Measurements from ENCODE around the gene SND1.

SND1 gene

GRCh38 chr7:127927348-127927696, 275.3 kb downstream of the SND1 start:
- TF ChIP-seq TCF12 (IDR thresholded peaks at IDR 0.05; ENCODE audit: low read depth) (no peak), NFIC (IDR thresholded peaks at IDR 0.05) (no peak), EP300 (IDR thresholded peaks at IDR 0.05; ENCODE audit: borderline replicate concordance) (no peak), ZBTB7A (IDR thresholded peaks at IDR 0.05; ENCODE audit: low read depth) (no peak), TAF1 (IDR thresholded peaks at IDR 0.05; ENCODE audit: low read depth) (no peak), CEBPB (IDR thresholded peaks at IDR 0.05) (no peak), TEAD4 (IDR thresholded peaks at IDR 0.05) (no peak), REST (IDR thresholded peaks at IDR 0.05; ENCODE audit: low read depth) (no peak), RAD21 (IDR thresholded peaks at IDR 0.05; ENCODE audit: low read depth) (no peak), MAX (IDR thresholded peaks at IDR 0.05) (no peak), CREB1 (IDR thresholded peaks at IDR 0.05; ENCODE audit: low read depth) (no peak)

GRCh38 chr7:127928222-127928621, 276.2 kb downstream of the SND1 start:
- no peak for TF ChIP-seq TEAD4 (IDR thresholded peaks at IDR 0.05)
- TF ChIP-seq EP300 (IDR thresholded peaks at IDR 0.05; ENCODE audit: borderline replicate concordance): no peak
- no peak for TF ChIP-seq TAF1 (IDR thresholded peaks at IDR 0.05; ENCODE audit: low read depth)
- no peak for TF ChIP-seq YY1 (IDR thresholded peaks at IDR 0.05; ENCODE audit: low read depth)
- TF ChIP-seq FOXM1 (IDR thresholded peaks at IDR 0.05; ENCODE audit: borderline replicate concordance, low read depth): no peak
- no peak for TF ChIP-seq USF1 (IDR thresholded peaks at IDR 0.05)
- TF ChIP-seq RAD21 (IDR thresholded peaks at IDR 0.05; ENCODE audit: low read depth): no peak
- no peak for TF ChIP-seq ZBTB7A (IDR thresholded peaks at IDR 0.05; ENCODE audit: low read depth)
- TF ChIP-seq CREB1 (IDR thresholded peaks at IDR 0.05; ENCODE audit: low read depth): no peak
- no peak for TF ChIP-seq MAX (IDR thresholded peaks at IDR 0.05)
- no peak for TF ChIP-seq REST (IDR thresholded peaks at IDR 0.05; ENCODE audit: low read depth)
- no peak for TF ChIP-seq EGR1 (IDR thresholded peaks at IDR 0.05)
- TF ChIP-seq NFIC (IDR thresholded peaks at IDR 0.05): no peak
- no peak for TF ChIP-seq TCF12 (IDR thresholded peaks at IDR 0.05; ENCODE audit: low read depth)

- no peak for TF ChIP-seq YY1 (IDR thresholded peaks at IDR 0.05; ENCODE audit: low read depth)
- TF ChIP-seq FOXM1 (IDR thresholded peaks at IDR 0.05; ENCODE audit: borderline replicate concordance, low read depth): no peak
- TF ChIP-seq ZBTB7A (IDR thresholded peaks at IDR 0.05; ENCODE audit: low read depth): no peak
- TF ChIP-seq CEBPB (IDR thresholded peaks at IDR 0.05): no peak
- TF ChIP-seq CREB1 (IDR thresholded peaks at IDR 0.05; ENCODE audit: low read depth): no peak
- no peak for TF ChIP-seq TAF1 (IDR thresholded peaks at IDR 0.05; ENCODE audit: low read depth)
- TF ChIP-seq MAX (IDR thresholded peaks at IDR 0.05): no peak
- TF ChIP-seq USF1 (IDR thresholded peaks at IDR 0.05): no peak
- TF ChIP-seq TEAD4 (IDR thresholded peaks at IDR 0.05): no peak
- no peak for TF ChIP-seq EGR1 (IDR thresholded peaks at IDR 0.05)
- TF ChIP-seq EP300 (IDR thresholded peaks at IDR 0.05; ENCODE audit: borderline replicate concordance): no peak
- TF ChIP-seq TCF12 (IDR thresholded peaks at IDR 0.05; ENCODE audit: low read depth): no peak
- TF ChIP-seq NFIC (IDR thresholded peaks at IDR 0.05): no peak
These were observed 276.9 kb downstream of the SND1 start for GRCh38 chr7:127928852-127929251.

- no peak for TF ChIP-seq TAF1 (IDR thresholded peaks at IDR 0.05; ENCODE audit: low read depth)
- no peak for TF ChIP-seq FOXM1 (IDR thresholded peaks at IDR 0.05; ENCODE audit: borderline replicate concordance, low read depth)
- TF ChIP-seq YY1 (IDR thresholded peaks at IDR 0.05; ENCODE audit: low read depth): no peak
- TF ChIP-seq TEAD4 (IDR thresholded peaks at IDR 0.05): no peak
- no peak for TF ChIP-seq CREB1 (IDR thresholded peaks at IDR 0.05; ENCODE audit: low read depth)
- no peak for TF ChIP-seq REST (IDR thresholded peaks at IDR 0.05; ENCODE audit: low read depth)
- no peak for TF ChIP-seq CEBPB (IDR thresholded peaks at IDR 0.05)
- TF ChIP-seq ZBTB7A (IDR thresholded peaks at IDR 0.05; ENCODE audit: low read depth): no peak
- TF ChIP-seq USF1 (IDR thresholded peaks at IDR 0.05): no peak
- no peak for TF ChIP-seq EP300 (IDR thresholded peaks at IDR 0.05; ENCODE audit: borderline replicate concordance)
- no peak for TF ChIP-seq TCF12 (IDR thresholded peaks at IDR 0.05; ENCODE audit: low read depth)
- TF ChIP-seq RAD21 (IDR thresholded peaks at IDR 0.05; ENCODE audit: low read depth): no peak
- TF ChIP-seq NFIC (IDR thresholded peaks at IDR 0.05): no peak
- no peak for TF ChIP-seq MAX (IDR thresholded peaks at IDR 0.05)
- TF ChIP-seq EGR1 (IDR thresholded peaks at IDR 0.05): no peak
These were observed 278.6 kb downstream of the SND1 start for GRCh38 chr7:127930341-127931328.

Measured in Ishikawa (cell line).